Measurements from ENCODE around the gene HS6ST3.

- TF ChIP-seq CTCF (IDR thresholded peaks at IDR 0.05 in 8 of 11, conservative IDR thresholded peaks at IDR 0.05 in 3 of 11) (peak in 1 of 11 experiments; percentile 26), POLR2AphosphoS5 (IDR thresholded peaks at IDR 0.05) (no peak), POLR2A (IDR thresholded peaks at IDR 0.05) (no peak)
Observed at GRCh38 chr13:96816874-96817273, 727.0 kb downstream of the HS6ST3 start.

Measured in spleen (tissue), 7 donors.